ENCODE measurements around the gene C5orf46. TPM values are rescaled to one million over a fixed set of nuclear protein-coding genes. Genes with fewer than 3 reads are reported as not detected.

C5orf46 gene
- total RNA-seq, 4 donors from 2014 or later = not detected

- H3K4me3 ChIP-seq = no peak overlapping the region
- peaks cover 0 to 24% (median 6%) of the 10 kb centered on the region in 3 donors for H3K4me1 ChIP-seq
- DNase-seq = no peak
- TF ChIP-seq, protein P1, sequence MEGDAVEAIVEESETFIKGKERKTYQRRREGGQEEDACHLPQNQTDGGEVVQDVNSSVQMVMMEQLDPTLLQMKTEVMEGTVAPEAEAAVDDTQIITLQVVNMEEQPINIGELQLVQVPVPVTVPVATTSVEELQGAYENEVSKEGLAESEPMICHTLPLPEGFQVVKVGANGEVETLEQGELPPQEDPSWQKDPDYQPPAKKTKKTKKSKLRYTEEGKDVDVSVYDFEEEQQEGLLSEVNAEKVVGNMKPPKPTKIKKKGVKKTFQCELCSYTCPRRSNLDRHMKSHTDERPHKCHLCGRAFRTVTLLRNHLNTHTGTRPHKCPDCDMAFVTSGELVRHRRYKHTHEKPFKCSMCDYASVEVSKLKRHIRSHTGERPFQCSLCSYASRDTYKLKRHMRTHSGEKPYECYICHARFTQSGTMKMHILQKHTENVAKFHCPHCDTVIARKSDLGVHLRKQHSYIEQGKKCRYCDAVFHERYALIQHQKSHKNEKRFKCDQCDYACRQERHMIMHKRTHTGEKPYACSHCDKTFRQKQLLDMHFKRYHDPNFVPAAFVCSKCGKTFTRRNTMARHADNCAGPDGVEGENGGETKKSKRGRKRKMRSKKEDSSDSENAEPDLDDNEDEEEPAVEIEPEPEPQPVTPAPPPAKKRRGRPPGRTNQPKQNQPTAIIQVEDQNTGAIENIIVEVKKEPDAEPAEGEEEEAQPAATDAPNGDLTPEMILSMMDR (IDR thresholded peaks at IDR 0.05) = no peak
- TF ChIP-seq POLR2A (IDR thresholded peaks at IDR 0.05) = no peak
- H3K9me3 ChIP-seq = no peaks in the 10 kb centered on the region
- no peaks in the 10 kb centered on the region for H3K27me3 ChIP-seq
- WGBS, 2 donors = 10 to 19% methylated on average over 3 of the region's 3 CpGs
- H3K36me3 ChIP-seq = no peaks in the 10 kb centered on the region
- intact Hi-C loops (cut with DNase I) = no loop called here
- peak overlapping the region in 2 of 4 donors; percentile 23 to 52 for H3K27ac ChIP-seq
Measured at GRCh38 chr5:147863454-147864158, 42.7 kb downstream of the C5orf46 start.

- no peak for DNase-seq
- H3K4me1 ChIP-seq = peaks cover 0 to 24% (median 6%) of the 10 kb centered on the region in 3 donors
Measured at GRCh38 chr5:147860641-147861025, 45.7 kb downstream of the C5orf46 start.

DNA sequence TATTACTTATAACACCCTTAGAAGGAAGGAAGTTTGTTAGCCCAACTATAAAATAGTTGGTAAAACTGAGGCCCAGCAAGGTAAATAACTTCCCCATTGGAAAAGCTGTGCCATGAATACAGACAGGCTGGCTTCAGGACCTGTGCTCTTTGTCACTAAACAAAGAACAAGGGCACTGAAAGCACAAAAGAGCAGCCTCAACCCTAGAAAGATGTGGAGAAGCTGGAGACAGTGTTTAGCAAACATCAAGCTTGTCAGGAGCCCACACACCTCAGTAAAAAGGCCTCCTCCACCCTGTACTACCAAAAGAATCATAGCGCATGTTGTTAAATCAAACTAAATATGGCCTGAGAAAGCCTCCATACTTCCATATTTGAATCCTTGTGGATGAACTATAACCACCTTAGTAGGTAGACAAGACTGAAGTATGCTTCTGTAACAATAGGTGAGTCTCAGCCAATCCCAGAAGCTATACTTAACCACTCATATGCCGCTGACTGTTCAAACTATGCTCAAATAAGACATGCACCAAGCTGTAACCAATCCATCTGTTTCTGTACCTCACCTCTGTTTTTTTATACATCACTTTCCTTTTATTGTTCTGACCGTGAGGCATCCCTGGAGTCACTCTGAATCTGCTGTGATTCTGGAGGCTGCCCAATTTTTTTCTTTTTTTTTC, 46.2 kb downstream of the C5orf46 start:
- intact Hi-C loops (cut with DNase I) = loop anchor here (10.0 kb wide), 1 partner anchor 75 kb away; no protein-coding TSS in a partner anchor
- Histone ChIP-seq H3K27ac (no peak overlapping the region), H3K4me3 (no peak overlapping the region), H3K27me3 (no peaks in the 10 kb centered on the region), H3K36me3 (no peaks in the 10 kb centered on the region), H3K4me1 (peaks cover 0 to 24% (median 6%) of the 10 kb centered on the region in 3 donors), H3K9me3 (no peaks in the 10 kb centered on the region)
- no peak for DNase-seq
- no peak for TF ChIP-seq POLR2A (IDR thresholded peaks at IDR 0.05)
- TF ChIP-seq, protein P1 (IDR thresholded peaks at IDR 0.05) = no peak
- WGBS, 2 donors = 75 to 81% methylated on average over 3 of the region's 3 CpGs

More at GRCh38 chr5:147860641-147861025, 45.7 kb downstream of the C5orf46 start:
- WGBS, 2 donors = 69 to 83% methylated on average over 1 of the region's 1 CpG
- no peaks in the 10 kb centered on the region for H3K27me3 ChIP-seq
- no peak overlapping the region for H3K27ac ChIP-seq
- no peak overlapping the region for H3K4me3 ChIP-seq
- intact Hi-C loops (cut with DNase I) = no loop called here
- H3K9me3 ChIP-seq = no peaks in the 10 kb centered on the region
- H3K36me3 ChIP-seq = no peaks in the 10 kb centered on the region
- no peak for TF ChIP-seq POLR2A (IDR thresholded peaks at IDR 0.05)
- TF ChIP-seq, protein P1 (IDR thresholded peaks at IDR 0.05) = no peak

- TF ChIP-seq POLR2A (IDR thresholded peaks at IDR 0.05) = no peak
- TF ChIP-seq, protein P1 (IDR thresholded peaks at IDR 0.05) = no peak
- WGBS, 2 donors = 35 to 68% methylated on average over 1 of the region's 1 CpG
- H3K4me3 ChIP-seq = no peak overlapping the region
- H3K4me1 ChIP-seq = peaks cover 0 to 8% (median 0%) of the 10 kb centered on the region in 3 donors
- no peaks in the 10 kb centered on the region for H3K9me3 ChIP-seq
- no peak overlapping the region for H3K27ac ChIP-seq
- H3K36me3 ChIP-seq = no peaks in the 10 kb centered on the region
- no peak for DNase-seq
- intact Hi-C loops (cut with DNase I) = loop anchor here (10.0 kb wide), 1 partner anchor 76 kb away; no protein-coding TSS in a partner anchor
- no peaks in the 10 kb centered on the region for H3K27me3 ChIP-seq
Measured at GRCh38 chr5:147858565-147858964, 47.8 kb downstream of the C5orf46 start.

All from esophagus squamous epithelium (tissue), 5 donors.